ENCODE results near the gene KLHDC1. TPM values are rescaled to one million over a fixed set of nuclear protein-coding genes. Genes with fewer than 3 reads are reported as not detected.
"Not testable (repeated sequence)": the region's sequence is repeated elsewhere in the genome, so short reads cannot be mapped to it uniquely, and the experiment has no call there.

Gene KLHDC1
- total and polyA plus RNA-seq, 9 donors, result 3.3 to 7.2 (median 4.9) TPM

DNA sequence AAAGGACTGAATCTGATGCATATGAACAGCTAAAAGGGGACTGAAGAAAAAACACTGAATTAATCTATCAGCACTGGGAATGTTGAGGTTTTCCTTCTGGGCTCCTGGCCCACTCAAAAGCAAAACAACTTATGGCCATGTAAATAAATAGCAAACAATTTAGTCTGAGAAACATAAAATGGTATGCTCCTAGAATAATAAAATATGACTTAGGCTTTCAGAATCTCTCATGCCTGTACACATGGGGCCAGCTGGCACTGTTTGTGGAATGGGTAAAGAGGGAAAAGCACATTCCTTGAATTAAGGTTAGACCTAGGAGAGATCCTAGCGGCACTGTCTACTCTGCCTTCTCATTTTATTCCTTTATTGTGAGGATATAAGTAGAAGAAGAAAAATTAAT lies 81.2 kb downstream of the KLHDC1 start:
- no peak for DNase-seq
- peaks cover 39% of the 10 kb centered on the region for H3K36me3 ChIP-seq (ENCODE audit: control insufficient read depth, insufficient read depth, low read length)
- no peak overlapping the region for H3K27ac ChIP-seq (ENCODE audit: low read length)
- no CpG with 5 or more reads among the region's 1 CpG for WGBS (ENCODE audit: insufficient coverage)
- no peaks in the 10 kb centered on the region for H3K27me3 ChIP-seq (ENCODE audit: control insufficient read depth, insufficient read depth, low read length)
- H3K4me3 ChIP-seq (ENCODE audit: low read length), result no peak overlapping the region
- H3K4me1 ChIP-seq (ENCODE audit: control insufficient read depth, insufficient read depth, low read length), result peaks cover 17% of the 10 kb centered on the region
- H3K9me3 ChIP-seq (replicated peaks; ENCODE audit: control insufficient read depth, low read depth, low read length), result no peaks in the 10 kb centered on the region

DNA sequence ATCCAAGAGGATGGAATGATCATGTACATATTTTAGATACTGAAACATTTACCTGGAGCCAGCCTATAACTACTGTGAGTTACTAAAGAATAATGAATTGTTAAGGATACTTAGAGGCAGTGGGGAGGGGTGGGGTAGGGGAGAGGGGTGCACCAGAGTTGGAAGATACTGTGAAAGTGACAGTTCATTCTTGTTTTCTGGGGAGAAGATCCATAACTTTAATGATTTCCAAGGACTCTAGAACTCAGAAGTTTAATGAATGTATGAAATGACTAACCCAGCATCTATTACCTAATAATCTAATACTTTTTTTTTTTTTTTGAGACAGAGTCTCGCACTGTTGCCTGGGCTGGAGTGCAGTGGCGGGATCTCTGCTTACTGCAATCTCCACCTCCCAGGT lies 85.5 kb downstream of the KLHDC1 start:
- peaks cover 56% of the 10 kb centered on the region for H3K36me3 ChIP-seq (ENCODE audit: control insufficient read depth, insufficient read depth, low read length)
- WGBS (ENCODE audit: insufficient coverage), result no CpG with 5 or more reads among the region's 2 CpGs

DNA sequence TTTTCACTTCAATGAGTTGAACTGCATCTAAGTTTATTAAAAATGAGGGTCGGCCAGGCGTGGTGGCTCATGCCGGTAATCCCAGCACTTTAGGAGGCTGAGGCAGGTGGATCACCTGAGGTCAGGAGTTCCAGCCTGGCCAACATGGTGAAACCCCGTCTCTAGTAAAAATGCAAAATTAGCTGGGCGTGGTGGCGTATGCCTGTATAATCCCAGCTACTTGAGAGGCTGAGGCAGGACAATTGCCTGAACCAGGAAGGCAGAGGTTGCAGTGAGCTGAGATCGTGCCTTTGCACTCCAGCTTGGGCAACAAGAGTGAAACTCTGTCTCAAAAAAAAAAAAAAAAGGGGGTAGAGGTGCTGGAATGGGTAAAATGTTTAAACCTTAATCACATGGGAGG lies 88.1 kb downstream of the KLHDC1 start:
- whole genome bisulfite sequencing (ENCODE audit: insufficient coverage), result 93% methylated on average over 6 of the region's 7 CpGs

More for the DNA sequence above, 85.5 kb downstream of the KLHDC1 start:
- no peaks in the 10 kb centered on the region for H3K27me3 ChIP-seq (ENCODE audit: control insufficient read depth, insufficient read depth, low read length)
- DNase-seq, result no peak
- no peaks in the 10 kb centered on the region for H3K9me3 ChIP-seq (replicated peaks; ENCODE audit: control insufficient read depth, low read depth, low read length)
- no peak overlapping the region for H3K27ac ChIP-seq (ENCODE audit: low read length)
- H3K4me1 ChIP-seq (ENCODE audit: control insufficient read depth, insufficient read depth, low read length), result no peaks in the 10 kb centered on the region
- no peak overlapping the region for H3K4me3 ChIP-seq (ENCODE audit: low read length)

DNA sequence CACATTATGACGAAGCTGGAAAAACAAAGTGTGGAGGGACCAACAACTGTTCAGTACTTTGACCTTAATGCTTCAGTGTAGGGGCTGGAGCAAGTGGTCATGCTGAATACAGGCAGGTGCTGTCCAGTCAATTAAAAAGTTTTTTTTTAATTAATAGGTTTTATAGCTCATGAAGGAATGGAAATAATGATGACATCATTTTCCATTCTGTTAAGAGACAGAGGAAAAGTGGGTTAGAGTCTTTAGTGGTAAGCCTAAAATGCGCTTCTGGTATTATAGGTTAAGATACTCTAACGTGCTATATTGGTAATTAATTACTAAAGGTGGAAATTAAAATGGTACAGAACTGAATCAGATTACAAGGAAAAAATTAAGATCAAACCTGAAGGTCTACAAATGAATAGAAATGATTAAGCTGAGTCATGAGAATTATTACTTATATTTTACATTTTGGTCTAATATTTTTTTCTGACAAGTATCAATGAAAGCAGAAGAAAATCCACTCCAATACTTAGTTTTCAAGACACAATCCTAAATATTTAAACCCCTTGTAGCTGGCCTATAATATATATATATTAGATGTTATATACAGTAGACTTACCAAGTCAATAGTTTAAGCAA lies 90.6 kb downstream of the KLHDC1 start:
- WGBS (ENCODE audit: insufficient coverage), result no CpG with 5 or more reads among the region's 3 CpGs
- Histone ChIP-seq H3K27ac (ENCODE audit: low read length) (no peak overlapping the region), H3K9me3 (replicated peaks; ENCODE audit: control insufficient read depth, low read depth, low read length) (no peaks in the 10 kb centered on the region), H3K36me3 (ENCODE audit: control insufficient read depth, insufficient read depth, low read length) (peaks cover 44% of the 10 kb centered on the region), H3K4me3 (ENCODE audit: low read length) (no peak overlapping the region), H3K4me1 (ENCODE audit: control insufficient read depth, insufficient read depth, low read length) (no peaks in the 10 kb centered on the region), H3K27me3 (ENCODE audit: control insufficient read depth, insufficient read depth, low read length) (no peaks in the 10 kb centered on the region)
- DNase-seq, result no peak

More for the DNA sequence above, 88.1 kb downstream of the KLHDC1 start:
- not testable (repeated sequence) for H3K27me3 ChIP-seq (ENCODE audit: control insufficient read depth, insufficient read depth, low read length); DNase-seq; H3K9me3 ChIP-seq (replicated peaks; ENCODE audit: control insufficient read depth, low read depth, low read length); H3K4me3 ChIP-seq (ENCODE audit: low read length); H3K4me1 ChIP-seq (ENCODE audit: control insufficient read depth, insufficient read depth, low read length); H3K27ac ChIP-seq (ENCODE audit: low read length)
- H3K36me3 ChIP-seq (ENCODE audit: control insufficient read depth, insufficient read depth, low read length), result peaks cover 48% of the 10 kb centered on the region

DNA sequence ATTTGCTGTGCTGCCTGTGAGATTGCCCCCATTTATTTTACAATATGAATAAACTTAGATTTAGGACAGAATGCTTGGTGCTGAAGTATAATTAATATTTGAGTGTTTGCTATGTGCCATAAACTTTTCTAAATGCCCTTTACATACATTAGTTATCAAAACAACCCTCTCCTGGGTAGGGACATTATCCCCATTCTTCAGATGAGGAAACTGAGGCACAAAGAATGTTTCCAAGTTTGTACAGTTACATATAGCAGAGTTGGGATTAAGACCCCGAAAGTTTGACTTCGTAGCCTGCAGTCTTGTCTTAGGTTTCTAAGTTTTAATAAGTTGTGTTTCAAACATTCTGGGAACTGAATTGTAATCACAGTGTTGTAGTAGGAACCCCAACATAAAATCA lies 93.4 kb downstream of the KLHDC1 start:
- peaks cover 40% of the 10 kb centered on the region for H3K36me3 ChIP-seq (ENCODE audit: control insufficient read depth, insufficient read depth, low read length)
- no CpG with 5 or more reads among the region's 2 CpGs for WGBS (ENCODE audit: insufficient coverage)

DNA sequence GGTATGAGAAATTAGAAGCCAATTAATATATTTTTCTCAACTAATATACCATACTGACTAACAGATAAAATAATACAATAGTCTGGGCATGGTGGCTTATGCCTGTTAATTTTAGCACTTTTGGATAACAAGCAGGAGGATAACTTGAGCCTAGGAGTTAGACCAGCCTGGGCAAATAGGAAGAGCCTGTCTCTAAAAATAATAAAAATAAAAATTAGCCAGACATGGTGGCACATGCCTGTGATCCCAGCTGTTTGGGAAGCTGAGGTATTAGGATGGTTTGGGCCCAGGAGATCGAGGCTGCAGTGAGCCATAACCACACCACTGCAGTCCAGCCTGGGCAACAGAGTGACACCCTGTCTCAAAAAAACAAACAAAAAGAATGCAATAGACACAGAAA lies 99.7 kb downstream of the KLHDC1 start:
- Histone ChIP-seq H3K9me3 (replicated peaks; ENCODE audit: control insufficient read depth, low read depth, low read length) (no peaks in the 10 kb centered on the region), H3K4me3 (ENCODE audit: low read length) (no peak overlapping the region), H3K27ac (ENCODE audit: low read length) (no peak overlapping the region), H3K27me3 (ENCODE audit: control insufficient read depth, insufficient read depth, low read length) (no peaks in the 10 kb centered on the region), H3K4me1 (ENCODE audit: control insufficient read depth, insufficient read depth, low read length) (no peaks in the 10 kb centered on the region), H3K36me3 (ENCODE audit: control insufficient read depth, insufficient read depth, low read length) (peaks cover 31% of the 10 kb centered on the region)
- WGBS (ENCODE audit: insufficient coverage), result no CpG with 5 or more reads among the region's 1 CpG
- no peak for DNase-seq

More for the DNA sequence above, 93.4 kb downstream of the KLHDC1 start:
- no peak for DNase-seq
- H3K27ac ChIP-seq (ENCODE audit: low read length), result no peak overlapping the region
- H3K4me1 ChIP-seq (ENCODE audit: control insufficient read depth, insufficient read depth, low read length), result no peaks in the 10 kb centered on the region
- H3K27me3 ChIP-seq (ENCODE audit: control insufficient read depth, insufficient read depth, low read length), result no peaks in the 10 kb centered on the region
- H3K9me3 ChIP-seq (replicated peaks; ENCODE audit: control insufficient read depth, low read depth, low read length), result no peaks in the 10 kb centered on the region
- H3K4me3 ChIP-seq (ENCODE audit: low read length), result no peak overlapping the region

DNA sequence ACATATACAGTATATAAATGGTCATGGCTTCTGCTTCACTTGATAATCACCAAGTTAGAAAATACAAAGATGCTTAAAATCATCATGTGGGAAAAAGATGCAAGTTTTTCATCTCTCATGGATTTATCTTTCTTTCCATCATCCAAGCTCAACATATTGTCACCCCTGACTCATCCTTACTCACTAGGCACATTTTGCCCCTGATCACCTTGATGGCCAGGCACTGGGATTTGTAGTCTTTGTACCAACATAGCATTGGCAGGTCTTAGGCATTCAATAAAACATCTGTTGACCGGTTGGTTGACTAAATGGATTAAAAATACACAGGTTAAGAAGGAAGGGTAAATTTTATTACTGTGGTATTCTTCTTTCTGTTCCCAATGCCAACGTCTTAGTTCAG lies 103.1 kb downstream of the KLHDC1 start:
- Histone ChIP-seq H3K36me3 (ENCODE audit: control insufficient read depth, insufficient read depth, low read length) (peaks cover 38% of the 10 kb centered on the region), H3K4me3 (ENCODE audit: low read length) (no peak overlapping the region), H3K27ac (ENCODE audit: low read length) (no peak overlapping the region), H3K27me3 (ENCODE audit: control insufficient read depth, insufficient read depth, low read length) (no peaks in the 10 kb centered on the region), H3K4me1 (ENCODE audit: control insufficient read depth, insufficient read depth, low read length) (no peaks in the 10 kb centered on the region), H3K9me3 (replicated peaks; ENCODE audit: control insufficient read depth, low read depth, low read length) (no peaks in the 10 kb centered on the region)
- no peak for DNase-seq
- WGBS (ENCODE audit: insufficient coverage), result no CpG with 5 or more reads among the region's 2 CpGs

Other genes with a start within 250 kb of the KLHDC1 start
- gene RPS29, start 106.7 kb upstream of the KLHDC1 start, total RNA-seq, result 5,655 TPM
- gene RPS29, start 106.7 kb upstream of the KLHDC1 start, polyA plus RNA-seq (ENCODE audit: insufficient read depth in 1 of 8, insufficient read length in 8 of 8, low replicate concordance in 1 of 8), result 1,000 to 10,000 TPM; 1,855 to 3,045 (median 2,186) TPM
- 8.9 TPM for gene LRR1, start 94.2 kb upstream of the KLHDC1 start, total RNA-seq
- 10 to 100 TPM in 4 of 8 donors, 1 to 10 TPM in 4; 6.5 to 14.5 (median 10.1) TPM for gene LRR1, start 94.2 kb upstream of the KLHDC1 start, polyA plus RNA-seq (ENCODE audit: insufficient read depth in 1 of 8, insufficient read length in 8 of 8, low replicate concordance in 1 of 8)
- 259 TPM for gene RPL36AL, start 72.5 kb upstream of the KLHDC1 start, total RNA-seq
- gene RPL36AL, start 72.5 kb upstream of the KLHDC1 start, polyA plus RNA-seq (ENCODE audit: insufficient read depth in 1 of 8, insufficient read length in 8 of 8, low replicate concordance in 1 of 8), result 100 to 1,000 TPM; 170 to 265 (median 189) TPM
- 32.2 TPM for gene MGAT2, start 72.3 kb upstream of the KLHDC1 start, total RNA-seq
- gene MGAT2, start 72.3 kb upstream of the KLHDC1 start, polyA plus RNA-seq (ENCODE audit: insufficient read depth in 1 of 8, insufficient read length in 8 of 8, low replicate concordance in 1 of 8), result 10 to 100 TPM; 20.3 to 31.0 (median 27.2) TPM
- 6.3 TPM for gene DNAAF2, start 57.9 kb upstream of the KLHDC1 start, total RNA-seq
- gene DNAAF2, start 57.9 kb upstream of the KLHDC1 start, polyA plus RNA-seq (ENCODE audit: insufficient read depth in 1 of 8, insufficient read length in 8 of 8, low replicate concordance in 1 of 8), result 1 to 10 TPM; 7.2 to 8.8 (median 7.9) TPM
- 8.9 TPM for gene POLE2, start 4.9 kb upstream of the KLHDC1 start, total RNA-seq
- 10 to 100 TPM in 3 of 8 donors, 1 to 10 TPM in 5; 5.7 to 11.4 (median 8.9) TPM for gene POLE2, start 4.9 kb upstream of the KLHDC1 start, polyA plus RNA-seq (ENCODE audit: insufficient read depth in 1 of 8, insufficient read length in 8 of 8, low replicate concordance in 1 of 8)
- gene KLHDC2, start 75.0 kb downstream of the KLHDC1 start, total RNA-seq, result 88.7 TPM
- gene KLHDC2, start 75.0 kb downstream of the KLHDC1 start, polyA plus RNA-seq (ENCODE audit: insufficient read depth in 1 of 8, insufficient read length in 8 of 8, low replicate concordance in 1 of 8), result 10 to 100 TPM; 64.2 to 83.3 (median 71.1) TPM
- 59.4 TPM for gene NEMF, start 159.7 kb downstream of the KLHDC1 start, total RNA-seq
- 10 to 100 TPM; 32.6 to 50.1 (median 46.3) TPM for gene NEMF, start 159.7 kb downstream of the KLHDC1 start, polyA plus RNA-seq (ENCODE audit: insufficient read depth in 1 of 8, insufficient read length in 8 of 8, low replicate concordance in 1 of 8)
- 16.0 TPM for gene ARF6, start 200.0 kb downstream of the KLHDC1 start, total RNA-seq
- gene ARF6, start 200.0 kb downstream of the KLHDC1 start, polyA plus RNA-seq (ENCODE audit: insufficient read depth in 1 of 8, insufficient read length in 8 of 8, low replicate concordance in 1 of 8), result 10 to 100 TPM; 29.3 to 48.9 (median 36.1) TPM